Suppressor macrophage treated with lipopolysaccharide for 4 hours (primary cell): ENCODE measurements around the gene KATNB1.

Source experiments
- DNase-seq: peaks from one replicate; pipeline ENCODE4 v3.0.0-alpha.2; 2020

Gene KATNB1

DNA sequence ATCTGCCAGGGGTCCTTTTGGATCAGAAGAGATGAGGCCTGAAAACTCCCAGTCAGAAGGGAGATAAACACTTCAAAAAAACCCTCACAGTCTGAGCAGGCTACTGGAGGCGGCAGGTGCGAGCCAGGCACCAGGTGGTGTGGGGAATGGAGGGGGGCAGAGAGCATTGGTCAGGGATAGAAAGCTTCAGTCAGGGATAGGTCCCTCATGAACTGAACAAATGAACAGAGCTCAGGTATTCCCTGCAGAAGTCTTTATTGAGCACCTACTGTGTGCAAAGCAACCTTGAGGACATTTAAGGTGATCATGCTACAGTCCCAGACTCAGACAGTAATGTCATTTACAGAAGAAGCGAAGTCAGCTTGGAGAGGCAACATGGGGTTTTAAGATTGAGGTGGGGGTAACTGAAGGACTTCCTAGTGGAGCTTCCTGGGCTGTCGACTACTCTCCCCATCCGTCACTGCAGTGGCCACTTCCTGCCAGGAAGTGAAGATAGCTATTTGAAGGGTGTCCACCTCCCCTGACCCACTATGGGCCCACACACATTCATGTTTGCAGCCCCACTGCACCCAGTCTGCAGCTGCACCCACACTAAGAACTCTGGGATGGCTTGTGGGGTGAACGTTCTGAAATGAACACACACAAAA lies 63.5 kb downstream of the KATNB1 start:
- DNase-seq = no peak

DNA sequence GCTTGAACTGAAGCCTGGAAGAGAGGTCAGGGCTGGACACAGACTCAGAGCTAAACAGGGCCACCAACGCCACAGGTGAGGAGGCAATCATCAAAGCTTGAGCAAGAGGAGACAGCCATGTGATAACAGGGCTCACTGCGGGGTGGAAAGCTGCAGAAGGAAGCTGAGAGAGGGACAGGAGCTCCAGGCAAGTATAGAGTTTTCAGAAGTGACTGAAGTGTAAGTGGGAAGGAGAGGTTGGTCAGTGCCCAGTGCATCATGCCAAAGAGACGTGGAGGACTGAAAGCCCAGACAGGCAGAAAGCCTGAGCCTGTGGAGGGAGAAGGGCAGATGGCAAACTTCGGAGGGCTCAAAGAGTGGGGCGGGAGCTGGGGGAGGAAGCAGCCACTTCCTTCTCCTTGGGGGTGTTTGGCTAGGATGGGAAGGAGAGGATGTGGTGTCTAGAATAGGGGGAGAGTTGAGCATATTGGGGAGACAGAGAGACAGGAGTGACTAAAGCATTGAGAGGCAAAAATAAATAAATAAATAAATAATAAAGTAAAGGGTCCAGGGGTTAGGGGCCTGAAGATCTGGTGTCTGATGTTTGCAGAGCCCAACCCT lies 64.1 kb downstream of the KATNB1 start:
- DNase-seq = peak; percentile 25

DNA sequence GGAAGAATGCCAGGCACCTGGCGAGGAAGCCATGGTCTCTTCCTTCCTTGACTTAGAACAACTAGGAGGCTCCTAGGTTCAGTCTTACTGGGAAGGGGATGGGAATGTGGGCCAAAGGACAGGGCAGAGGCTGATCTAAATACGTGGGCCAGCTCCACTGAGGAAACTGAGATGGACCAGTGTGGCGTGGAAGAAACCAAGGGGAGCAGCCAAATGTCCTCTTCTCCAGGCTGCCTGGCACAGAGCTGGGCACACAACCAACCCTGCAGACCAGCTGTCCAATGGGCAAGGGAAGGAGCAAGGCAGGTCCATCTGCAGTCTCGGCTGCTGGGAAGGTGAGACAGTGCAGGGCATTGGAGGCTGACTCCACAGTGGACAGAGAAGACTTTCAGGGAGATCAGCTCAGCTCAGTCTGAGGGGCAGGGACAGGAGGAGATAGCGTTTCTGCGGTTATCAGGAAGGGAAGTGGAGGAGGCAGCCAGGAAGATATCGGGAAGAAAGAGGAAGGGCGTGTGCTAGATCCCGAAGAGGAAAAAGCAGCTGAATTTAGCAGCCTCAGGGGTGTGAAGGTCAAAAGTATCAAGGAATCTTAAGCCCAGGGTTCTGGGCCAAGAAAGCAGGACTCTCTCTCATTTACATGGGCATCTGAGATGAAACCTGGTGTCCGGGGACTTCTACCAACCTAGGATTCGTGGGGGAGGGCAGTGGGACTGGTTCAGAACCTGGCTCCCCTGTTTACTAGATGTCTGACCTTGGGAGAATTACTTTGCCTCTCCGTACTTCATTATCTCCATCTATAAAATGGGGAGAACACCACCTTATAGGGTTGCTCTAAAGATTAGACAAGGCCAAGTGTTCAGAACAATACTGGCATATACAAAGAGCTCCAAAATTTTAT lies 64.9 kb downstream of the KATNB1 start:
- peak; percentile 28 for DNase-seq

DNA sequence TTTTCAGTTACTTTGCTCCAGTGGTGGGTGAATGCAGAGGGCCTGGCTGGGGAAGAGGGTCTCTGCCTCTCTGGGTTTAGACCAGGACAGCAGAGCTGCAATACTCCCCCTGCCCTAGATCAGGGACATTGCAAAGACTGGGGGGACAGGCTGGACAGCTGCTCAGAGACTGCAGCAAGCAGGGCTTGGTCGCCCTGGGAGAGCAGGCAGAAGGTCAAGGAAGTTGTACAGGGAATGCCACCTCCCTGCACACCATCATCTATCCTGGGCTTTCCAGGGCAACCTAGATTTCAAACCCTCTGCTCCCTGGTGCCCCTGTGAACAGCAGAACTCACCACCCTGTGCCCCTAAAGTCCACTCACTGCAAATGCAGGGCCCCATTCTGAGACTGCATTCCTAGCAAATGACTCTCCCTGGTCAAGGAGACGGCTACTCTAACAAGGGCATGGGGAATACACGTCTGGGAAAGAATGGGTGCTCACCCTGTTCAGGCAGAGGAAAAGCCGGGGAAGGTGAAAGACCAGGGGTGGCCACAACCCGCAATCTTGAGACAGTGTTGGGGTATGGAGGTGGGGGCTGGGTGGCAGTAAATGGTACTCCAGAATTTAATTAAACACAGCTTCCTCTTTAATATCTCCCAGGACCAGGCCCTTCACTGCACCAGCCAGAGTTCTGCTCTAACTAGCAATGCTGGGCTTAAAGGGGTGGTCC lies 65.7 kb downstream of the KATNB1 start:
- DNase-seq = peak; percentile 14

DNA sequence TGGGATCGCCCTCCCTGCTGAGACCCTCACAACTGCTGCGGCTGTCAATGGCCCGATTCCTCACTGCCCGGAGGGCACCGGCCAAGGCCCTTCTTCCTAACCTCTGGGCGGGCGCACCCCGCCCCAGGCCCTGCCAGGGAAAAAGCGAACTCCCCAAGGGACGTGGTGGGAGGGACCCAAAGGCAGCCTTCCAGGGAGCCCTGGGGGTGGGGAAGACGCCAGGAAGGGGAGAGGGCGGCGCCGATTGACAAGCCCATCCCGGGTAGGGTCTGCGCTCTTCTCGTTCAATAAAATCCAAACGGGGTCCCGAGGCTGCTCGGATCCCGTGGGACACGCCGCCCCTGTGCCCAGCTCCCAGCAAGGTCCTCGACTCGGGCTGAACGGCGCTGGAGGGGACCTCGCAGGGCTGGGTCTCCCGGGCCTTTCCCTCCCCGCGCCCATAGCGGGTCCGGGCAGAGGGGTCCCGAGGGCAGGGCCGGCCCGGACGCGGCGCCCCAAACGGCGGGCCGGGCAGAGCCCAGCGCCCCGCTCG lies 66.3 kb downstream of the KATNB1 start:
- DNase-seq = peak; percentile 36

DNA sequence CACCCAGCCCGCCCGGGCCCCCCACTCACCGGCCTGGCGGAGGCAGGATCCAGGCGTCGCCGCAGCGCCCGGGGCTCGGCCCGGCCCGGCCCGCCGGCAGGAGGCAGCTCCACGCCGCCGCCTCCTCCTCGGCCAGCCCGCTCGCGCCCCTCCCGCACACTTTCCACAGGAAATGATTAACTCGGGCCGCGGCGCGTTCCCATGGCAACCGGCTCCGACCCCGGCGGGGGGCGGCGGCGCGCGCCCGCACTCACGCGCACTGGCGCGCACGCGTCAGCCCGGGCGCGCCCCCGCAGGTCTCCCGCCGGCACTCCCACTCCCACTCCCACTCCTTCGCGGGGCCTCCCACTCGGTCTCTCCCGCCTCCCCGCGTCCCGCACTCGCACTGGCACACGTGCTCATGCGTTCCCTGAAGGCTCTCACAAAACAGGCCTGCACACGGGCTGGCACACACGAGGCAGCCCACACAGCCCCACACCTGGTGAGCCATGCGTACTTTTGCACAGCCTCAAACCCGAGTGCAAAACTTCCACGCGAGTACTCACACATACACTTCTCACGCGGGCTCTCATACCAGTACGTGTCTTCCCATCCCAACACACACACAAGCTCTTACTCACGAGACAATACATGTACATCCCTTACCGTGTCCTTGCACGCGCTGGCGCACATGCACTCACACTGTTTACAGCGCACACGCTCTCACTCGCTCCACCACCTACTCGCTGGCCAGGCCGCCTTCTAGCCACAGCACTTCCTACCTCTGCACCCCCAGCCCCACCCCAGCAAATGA lies 67.0 kb downstream of the KATNB1 start, which contains the start of gene KIFC3:
KIFC3 (minus strand) TSS at position 151 of the 793 bp plus-strand sequence. CDS start 4,248 bp downstream, outside the sequence.
- peak; percentile 76 for DNase-seq

DNA sequence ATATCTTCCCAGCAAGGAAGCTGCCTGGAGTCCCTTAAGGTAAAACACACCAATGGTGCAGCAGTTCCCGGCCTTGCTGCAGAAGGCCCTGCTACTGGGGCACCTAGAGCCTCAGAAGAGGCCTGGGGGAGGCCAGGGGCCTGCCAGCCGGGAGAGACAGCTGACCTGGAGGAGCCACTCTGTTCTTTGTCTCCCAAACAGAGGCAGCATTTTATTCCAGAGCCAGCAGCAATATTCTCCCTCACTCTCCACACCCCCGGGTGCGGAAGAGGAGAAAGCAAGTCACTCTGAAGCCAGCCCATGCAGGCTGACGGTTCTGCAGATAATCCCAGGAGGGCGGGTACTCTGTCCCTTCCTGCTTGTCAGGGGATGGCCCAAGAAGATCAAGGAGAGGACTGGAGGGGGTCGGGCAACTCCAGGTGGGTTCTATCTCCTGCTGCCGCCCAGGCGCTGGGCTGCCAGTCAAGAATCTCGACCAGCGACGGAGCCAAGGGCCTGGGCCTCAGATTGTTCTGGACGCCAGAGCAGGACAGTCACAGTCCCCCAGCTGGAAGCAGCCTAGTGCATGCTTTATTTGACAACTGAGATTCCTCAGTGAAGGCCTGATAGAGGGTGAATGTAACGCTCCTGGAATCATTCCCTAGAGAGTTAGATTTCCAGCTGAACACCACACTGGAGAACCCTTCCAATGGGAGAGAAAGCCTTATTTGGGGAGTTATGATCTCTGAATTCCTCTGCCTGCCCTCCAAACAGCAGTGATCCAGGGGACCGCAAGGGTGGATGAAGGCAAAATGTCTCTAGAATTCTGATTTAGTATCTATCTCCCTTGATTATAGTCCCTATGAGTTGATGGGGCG lies 67.8 kb downstream of the KATNB1 start:
- no peak for DNase-seq

DNA sequence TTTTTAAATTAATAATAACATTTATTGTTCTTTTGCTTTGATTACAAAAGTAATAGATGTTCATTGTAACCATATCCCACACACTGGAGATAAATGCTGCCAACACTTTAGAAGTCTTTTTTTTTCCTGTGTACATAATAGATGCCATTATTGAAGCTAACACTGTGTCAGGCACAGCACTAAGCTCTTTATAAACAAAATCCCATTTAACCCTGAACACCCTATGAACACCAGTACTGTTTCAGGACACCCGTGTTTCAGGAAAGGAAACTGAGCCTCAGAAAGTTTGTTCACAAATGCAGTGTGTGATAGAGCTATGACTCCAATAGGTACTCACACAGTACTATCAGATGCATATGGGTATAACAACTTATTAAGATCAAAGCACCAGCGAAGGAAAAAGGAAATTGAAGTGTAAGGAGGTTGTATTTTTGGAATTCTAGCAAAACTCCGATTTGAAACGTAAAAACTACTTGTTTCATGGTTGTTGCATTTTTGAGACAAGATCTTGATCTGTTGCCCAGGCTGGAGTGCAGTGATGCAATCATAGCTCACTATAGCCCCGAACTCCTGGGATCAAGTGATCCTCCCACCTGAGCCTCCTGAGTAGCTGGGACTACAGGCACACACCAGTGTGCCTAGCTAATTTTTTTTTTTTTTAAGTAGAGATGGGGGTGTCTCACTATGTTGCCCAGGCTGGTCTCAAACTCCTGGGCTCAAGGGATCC lies 68.7 kb downstream of the KATNB1 start:
- DNase-seq = no peak

DNA sequence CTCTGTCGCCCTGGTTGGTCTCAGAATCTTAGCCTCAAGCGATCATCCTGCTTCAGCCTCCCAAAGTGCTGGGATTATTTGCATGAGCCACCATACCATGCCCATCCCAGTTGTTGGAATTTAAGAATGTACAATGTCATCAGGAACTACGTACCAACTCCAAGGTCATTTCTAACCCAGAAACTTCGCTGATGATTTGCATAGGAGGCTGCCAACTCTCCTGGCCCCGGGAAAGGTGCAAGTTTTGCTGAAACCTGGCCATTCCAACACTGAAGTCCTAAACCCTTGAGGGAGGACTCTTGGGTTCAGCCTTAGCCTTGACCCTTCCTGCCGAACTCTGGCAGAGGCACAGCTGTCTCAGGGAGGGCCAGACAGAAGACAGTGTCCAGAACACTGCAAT lies 69.6 kb downstream of the KATNB1 start:
- DNase-seq = no peak
